HCT116 (cell line): Measurements from ENCODE around the gene DAPK1. TPM values are rescaled to one million over a fixed set of nuclear protein-coding genes. Genes with fewer than 3 reads are reported as not detected.

Experiments
- ATAC-seq: fragments of 200-7000 bp; cut with Tn5 transposase; 2 replicates; pipeline ENCODE4 v1.9.1; 2020; ENCODE audit warnings: mild to moderate bottlenecking, moderate library complexity
- BruUV-seq: library from RNA; stranded (reverse); fragments of 400-500 nt; replicated peaks from 2 replicates; lab custom pipeline; 2021; lab: Mats Ljungman, UMichigan
- CTCF ChIA-PET: fragments of 300-600 bp; sonication (Branson Sonifier 250); formaldehyde crosslinking; loops from one replicate; lab custom pipeline; 2021; ENCODE audit warnings: antibody characterized with exemption; lab: Charles Lee
- POLR2A ChIA-PET: fragments of 300-600, 350-600 bp; sonication (Branson Sonifier 250); formaldehyde crosslinking; loops from one replicate; lab custom pipeline; 2021; ENCODE audit warnings: antibody characterized with exemption; lab: Charles Lee
- RAD21 ChIA-PET, 2 experiments: fragments of 300-600 bp; sonication (Branson Sonifier 250); formaldehyde crosslinking; loops; one replicate each; lab custom pipeline; 2023; ENCODE audit warnings: low total read pairs in 2 of 2; ENCODE audit not compliant: uncharacterized antibody in 2 of 2, unreplicated experiment in 2 of 2, low non-redundant PET in 1 of 2; lab: Charles Lee
- DNase-seq: peaks from one replicate; pipeline ENCODE4 v3.0.0-alpha.2; 2010; ENCODE audit warnings: low read depth, low spot score
- H2AFZ ChIP-seq: fragments of 200-600 bp; shearing (Covaris generic), sonication (generic); 2 replicates; pipeline ENCODE4 v1.6.1; 2017; ENCODE audit warnings: low read depth, mixed run types, mixed read lengths, antibody characterized with exemption, low read length; ENCODE audit not compliant: poor library complexity, severe bottlenecking
- H3K27ac ChIP-seq: 2 replicates; pipeline ENCODE4 v1.5.1; 2012; ENCODE audit warnings: low read depth, low read length
- H3K27me3 ChIP-seq: fragments of 200-600 bp; sonication (generic); 2 replicates; pipeline ENCODE4 v1.6.1; 2016; ENCODE audit warnings: mixed run types, low read length, mixed read lengths; ENCODE audit not compliant: insufficient read depth
- H3K36me3 ChIP-seq, 2 experiments: fragments of 200-500 bp in 1 of 2; fragments of 200-600 bp in 1 of 2; sonication (Bioruptor generic) in 1 of 2; sonication (generic) in 1 of 2; 2 replicates each; pipeline versions ENCODE4 v1.5.1 to v1.6.1; 2014 to 2016; ENCODE audit warnings: low read length in 2 of 2, inconsistent platforms in 1 of 2, mixed read lengths in 1 of 2, mixed run types in 1 of 2; ENCODE audit not compliant: insufficient read depth in 2 of 2, control insufficient read depth in 1 of 2
- H3K4me1 ChIP-seq, 2 experiments: fragments of 200-600 bp in 1 of 2; sonication (generic) in 1 of 2; 2 replicates each; pipeline versions ENCODE4 v1.5.1 to v1.6.1; 2012 to 2017; ENCODE audit warnings: low read length in 2 of 2, inconsistent platforms in 1 of 2, mild to moderate bottlenecking in 1 of 2, mixed read lengths in 1 of 2, mixed run types in 1 of 2, moderate library complexity in 1 of 2; ENCODE audit not compliant: insufficient read depth in 2 of 2, control insufficient read depth in 1 of 2
- H3K4me2 ChIP-seq: fragments of 200-600 bp; sonication (generic); 2 replicates; pipeline ENCODE4 v1.6.1; 2017; ENCODE audit warnings: mixed run types, low read length, mixed read lengths
- H3K4me3 ChIP-seq, 2 experiments: fragments of 200-600 bp in 1 of 2; sonication (generic) in 1 of 2; replicated peaks in 1 of 2; 2 replicates each; pipeline ENCODE4 v1.5.1; 2011 to 2016; ENCODE audit warnings: low read length in 2 of 2, control low read depth in 1 of 2, low read depth in 1 of 2, mild to moderate bottlenecking in 1 of 2, mixed read lengths in 1 of 2, mixed run types in 1 of 2
- H3K79me2 ChIP-seq: fragments of 200-600 bp; sonication (generic); 2 replicates; pipeline ENCODE4 v1.6.1; 2017; ENCODE audit warnings: mild to moderate bottlenecking, mixed run types, low read length, moderate library complexity, mixed read lengths; ENCODE audit not compliant: insufficient read depth
- H3K9ac ChIP-seq: fragments of 200-600 bp; sonication (generic); 2 replicates; pipeline ENCODE4 v1.6.1; 2016; ENCODE audit warnings: low read length, mixed read lengths
- H3K9me2 ChIP-seq: fragments of 200-600 bp; sonication (generic), shearing (Covaris generic); 2 replicates; pipeline ENCODE4 v1.6.1; 2017; ENCODE audit warnings: mixed run types, mild to moderate bottlenecking, moderate library complexity; ENCODE audit not compliant: insufficient read depth
- H3K9me3 ChIP-seq, 2 experiments: fragments of 200-500 bp in 1 of 2; fragments of 200-600 bp in 1 of 2; sonication (Bioruptor generic) in 1 of 2; sonication (generic) in 1 of 2; 2 replicates each; pipeline ENCODE4 v1.6.1; 2014 to 2017; ENCODE audit warnings: low read length in 2 of 2, mixed read lengths in 2 of 2, inconsistent platforms in 1 of 2, low read depth in 1 of 2, mild to moderate bottlenecking in 1 of 2, mixed run types in 1 of 2, moderate library complexity in 1 of 2; ENCODE audit not compliant: control insufficient read depth in 1 of 2, insufficient read depth in 1 of 2
- H4K20me1 ChIP-seq: fragments of 200-600 bp; sonication (generic), shearing (Covaris generic); 2 replicates; pipeline ENCODE4 v1.6.1; 2017; ENCODE audit warnings: mixed run types, mild to moderate bottlenecking, moderate library complexity; ENCODE audit not compliant: insufficient read depth
- CEBPB ChIP-seq: IDR thresholded peaks from 2 replicates; pipeline ENCODE4 v1.6.1; 2012; ENCODE audit warnings: low read depth
- EGR1 ChIP-seq: IDR thresholded peaks from 2 replicates; pipeline ENCODE4 v1.6.1; 2012; ENCODE audit warnings: low read depth
- EZH2 ChIP-seq: fragments of 200-600 bp; sonication (generic); IDR thresholded peaks from 2 replicates; pipeline ENCODE4 v1.6.1; 2017; ENCODE audit warnings: antibody characterized with exemption, mixed run types
- EZH2phosphoT487 ChIP-seq: fragments of 200-600 bp; IDR thresholded peaks from 2 replicates; pipeline ENCODE4 v1.6.1; 2018; ENCODE audit warnings: antibody characterized with exemption, borderline replicate concordance
- FOSL1 ChIP-seq: IDR thresholded peaks from 2 replicates; pipeline ENCODE4 v1.6.1; 2012; ENCODE audit warnings: low read depth
- POLR2A ChIP-seq: IDR thresholded peaks from 2 replicates; pipeline ENCODE4 v1.7.0; 2011; ENCODE audit warnings: borderline replicate concordance; ENCODE audit not compliant: insufficient read depth, insufficient read length; ENCODE audit errors: extremely low read depth
- POLR2AphosphoS5 ChIP-seq: IDR thresholded peaks from 2 replicates; pipeline ENCODE4 v1.6.1; 2011; ENCODE audit warnings: mild to moderate bottlenecking, low read depth, low read length, moderate library complexity
- RAD21 ChIP-seq: IDR thresholded peaks from 2 replicates; pipeline ENCODE4 v1.6.1; 2012; ENCODE audit warnings: low read depth, mild to moderate bottlenecking
- SIN3A ChIP-seq: IDR thresholded peaks from 2 replicates; pipeline ENCODE4 v1.6.1; 2012; ENCODE audit warnings: low read depth
- SRF ChIP-seq: IDR thresholded peaks from 2 replicates; pipeline ENCODE4 v1.6.1; 2012; ENCODE audit warnings: low read depth
- TCF7L2 ChIP-seq: IDR thresholded peaks from 2 replicates; pipeline ENCODE4 v1.7.0; 2011; ENCODE audit warnings: borderline replicate concordance, inconsistent platforms; ENCODE audit not compliant: insufficient read depth, insufficient read length; ENCODE audit errors: extremely low read depth
- ZFX ChIP-seq: fragments of 450-650 bp; IDR thresholded peaks from 2 replicates; pipeline ENCODE4 v1.6.1; 2017
- ZNF274 ChIP-seq: fragments of 200-500 bp; sonication (Bioruptor generic); IDR thresholded peaks from 2 replicates; pipeline ENCODE4 v1.6.1; 2014; ENCODE audit warnings: mild to moderate bottlenecking, low read depth, low read length, inconsistent platforms
- intact Hi-C: fragments of 100-400 bp; cut with micrococcal nuclease; formaldehyde crosslinking; loops from 2 replicates; pipeline ENCODE4 v1.10.0; 2022
- total RNA-seq: library from RNA; stranded (reverse); gene quantifications from one replicate; pipeline ENCODE4 v1.2.1, GENCODE V29; 2021; ENCODE audit not compliant: unreplicated experiment
- TF ChIP-seq, protein P1 (sequence below): IDR thresholded peaks from 2 replicates; pipeline ENCODE4 v1.6.1; 2012; ENCODE audit warnings: low read depth

DAPK1 gene
- total RNA-seq, 1 experiment from 2014 or later: 5.6 TPM

DNA sequence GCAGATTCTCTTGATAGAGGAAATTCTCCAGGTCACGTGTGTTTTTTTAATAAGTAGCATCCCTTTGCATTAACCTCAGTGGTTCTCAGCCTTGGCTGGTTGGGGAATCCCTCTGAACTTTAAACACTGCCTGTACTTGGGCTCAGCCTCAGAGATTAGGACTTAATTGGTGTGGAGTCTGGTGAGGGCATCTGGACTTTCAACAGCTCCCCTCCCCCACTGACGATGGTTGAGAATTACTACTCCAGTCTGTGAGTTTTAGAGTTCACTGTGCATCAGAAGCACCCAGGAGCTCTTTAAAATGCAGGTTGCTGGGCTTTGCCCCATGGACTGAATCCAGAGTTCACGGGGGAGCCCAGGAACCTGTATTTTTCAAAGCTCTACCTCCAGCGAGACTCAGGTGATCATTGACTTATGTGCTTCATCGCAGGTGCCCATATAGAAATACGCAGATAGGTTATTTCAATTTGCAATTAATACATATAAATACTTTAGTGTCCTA lies 71.4 kb downstream of the DAPK1 start:
- RAD21 ChIA-PET: no interaction called here
- H3K4me2 ChIP-seq: no peak overlapping the region
- H3K36me3 ChIP-seq: no peaks in the 10 kb centered on the region
- POLR2A ChIA-PET: no interaction called here
- ATAC-seq: no peak
- DNase-seq: no peak
- intact Hi-C loops: no loop called here
- H4K20me1 ChIP-seq: no peaks in the 10 kb centered on the region
- no peaks in the 10 kb centered on the region for H3K79me2 ChIP-seq
- TF ChIP-seq EZH2 (no peak), SRF (no peak), EZH2phosphoT487 (no peak), EGR1 (no peak), ZNF274 (no peak), POLR2A (no peak), RAD21 (no peak), CEBPB (no peak), FOSL1 (no peak), ZFX (no peak), POLR2AphosphoS5 (no peak), SIN3A (no peak), TCF7L2 (no peak)
- TF ChIP-seq, protein P1, sequence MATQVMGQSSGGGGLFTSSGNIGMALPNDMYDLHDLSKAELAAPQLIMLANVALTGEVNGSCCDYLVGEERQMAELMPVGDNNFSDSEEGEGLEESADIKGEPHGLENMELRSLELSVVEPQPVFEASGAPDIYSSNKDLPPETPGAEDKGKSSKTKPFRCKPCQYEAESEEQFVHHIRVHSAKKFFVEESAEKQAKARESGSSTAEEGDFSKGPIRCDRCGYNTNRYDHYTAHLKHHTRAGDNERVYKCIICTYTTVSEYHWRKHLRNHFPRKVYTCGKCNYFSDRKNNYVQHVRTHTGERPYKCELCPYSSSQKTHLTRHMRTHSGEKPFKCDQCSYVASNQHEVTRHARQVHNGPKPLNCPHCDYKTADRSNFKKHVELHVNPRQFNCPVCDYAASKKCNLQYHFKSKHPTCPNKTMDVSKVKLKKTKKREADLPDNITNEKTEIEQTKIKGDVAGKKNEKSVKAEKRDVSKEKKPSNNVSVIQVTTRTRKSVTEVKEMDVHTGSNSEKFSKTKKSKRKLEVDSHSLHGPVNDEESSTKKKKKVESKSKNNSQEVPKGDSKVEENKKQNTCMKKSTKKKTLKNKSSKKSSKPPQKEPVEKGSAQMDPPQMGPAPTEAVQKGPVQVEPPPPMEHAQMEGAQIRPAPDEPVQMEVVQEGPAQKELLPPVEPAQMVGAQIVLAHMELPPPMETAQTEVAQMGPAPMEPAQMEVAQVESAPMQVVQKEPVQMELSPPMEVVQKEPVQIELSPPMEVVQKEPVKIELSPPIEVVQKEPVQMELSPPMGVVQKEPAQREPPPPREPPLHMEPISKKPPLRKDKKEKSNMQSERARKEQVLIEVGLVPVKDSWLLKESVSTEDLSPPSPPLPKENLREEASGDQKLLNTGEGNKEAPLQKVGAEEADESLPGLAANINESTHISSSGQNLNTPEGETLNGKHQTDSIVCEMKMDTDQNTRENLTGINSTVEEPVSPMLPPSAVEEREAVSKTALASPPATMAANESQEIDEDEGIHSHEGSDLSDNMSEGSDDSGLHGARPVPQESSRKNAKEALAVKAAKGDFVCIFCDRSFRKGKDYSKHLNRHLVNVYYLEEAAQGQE: no peak
- no peaks in the 10 kb centered on the region for H3K27me3 ChIP-seq
- no peak overlapping the region for H3K9ac ChIP-seq
- no peaks in the 10 kb centered on the region for H3K9me3 ChIP-seq
- no peak overlapping the region for H3K27ac ChIP-seq
- no peaks in the 10 kb centered on the region for H3K4me1 ChIP-seq
- no peak overlapping the region for H2AFZ ChIP-seq
- CTCF ChIA-PET: no interaction called here
- H3K9me2 ChIP-seq: no peaks in the 10 kb centered on the region
- H3K4me3 ChIP-seq: no peak overlapping the region
- no TSS peak for BruUV-seq
